ENCODE data around the gene DPY19L1.

GRCh38 chr7:34946486-34946885 lies 90.8 kb downstream of the DPY19L1 start:
- TF ChIP-seq POLR2A (IDR thresholded peaks at IDR 0.05; ENCODE audit: low read length), result no peak
- TF ChIP-seq GATA1 (IDR thresholded peaks at IDR 0.05; ENCODE audit: low read depth, low read length), result no peak
